Gastrocnemius medialis (tissue), 4 donors: ENCODE measurements around the gene RPS6KB1. TPM values are rescaled to one million over a fixed set of nuclear protein-coding genes. Genes with fewer than 3 reads are reported as not detected.
"Not testable (repeated sequence)": the region's sequence is repeated elsewhere in the genome, so short reads cannot be mapped to it uniquely, and the experiment has no call there.

Experiments used
- ATAC-seq, 2 donors: fragments of 150-250 bp; one replicate each; pipeline ENCODE4 v1.9.1; 2016
- DNase-seq, 2 donors: peaks; one replicate each; pipeline ENCODE4 v3.0.0-alpha.2; 2019
- H3K27ac ChIP-seq, 4 donors: fragments of 200-600 bp; sonication (generic); 1 replicate in 1 of 4; 2 replicates in 3 of 4; pipeline ENCODE4 v1.5.1; 2016 to 2018; ENCODE audit warnings: mild to moderate bottlenecking in 2 of 4, moderate library complexity in 1 of 4
- H3K27me3 ChIP-seq, 3 donors: fragments of 200-600 bp; sonication (generic) in 2 of 3; 1 replicate in 1 of 3; 2 replicates in 2 of 3; pipeline versions ENCODE4 v1.5.1 to v1.6.0; 2016 to 2019; ENCODE audit warnings: mild to moderate bottlenecking in 1 of 3, moderate library complexity in 1 of 3
- H3K36me3 ChIP-seq, 2 donors: fragments of 200-600 bp; sonication (generic) in 1 of 2; one replicate each; pipeline ENCODE4 v1.5.1; 2017 to 2018
- H3K4me1 ChIP-seq, 2 donors: fragments of 200-600 bp; sonication (generic) in 1 of 2; one replicate each; pipeline ENCODE4 v1.5.1; 2016 to 2017; ENCODE audit warnings: mild to moderate bottlenecking in 2 of 2
- H3K4me3 ChIP-seq, 4 donors: fragments of 200-600 bp; sonication (generic) in 3 of 4; 1 replicate in 1 of 4; 2 replicates in 3 of 4; pipeline ENCODE4 v1.5.1; 2016 to 2019; ENCODE audit warnings: mild to moderate bottlenecking in 2 of 4
- H3K9me3 ChIP-seq, 3 donors: fragments of 200-600 bp; sonication (generic) in 2 of 3; 1 replicate in 1 of 3; 2 replicates in 2 of 3; pipeline ENCODE4 v1.5.1; 2016 to 2019
- CTCF ChIP-seq, 5 experiments: fragments of 450-650 bp in 3 of 5; fragments of 200-600 bp in 2 of 5; sonication (generic) in 2 of 5; IDR thresholded peaks in 4 of 5; conservative IDR thresholded peaks in 1 of 5; 1 replicate in 4 of 5; 2 replicates in 1 of 5; pipeline ENCODE4 v1.5.1; 2016 to 2019; ENCODE audit warnings: antibody characterized with exemption in 5 of 5, mild to moderate bottlenecking in 3 of 5, moderate library complexity in 3 of 5
- POLR2A ChIP-seq, 2 donors: fragments of 450-650 bp; IDR thresholded peaks; one replicate each; pipeline ENCODE4 v1.6.1; 2017; ENCODE audit warnings: antibody characterized with exemption in 2 of 2, mild to moderate bottlenecking in 2 of 2, moderate library complexity in 2 of 2
- in situ Hi-C, 4 donors: fragments of 200-750 bp; cut with MboI; loops; one replicate each; pipeline versions ENCODE4 v1.15.0 to v1.8.0; 2017; ENCODE audit warnings: low sequenced_read_pairs in 4 of 4
- intact Hi-C: fragments of 100-400 bp; cut with DNase I; formaldehyde crosslinking; loops from one replicate; pipeline ENCODE4 v1.15.1; 2023; ENCODE audit warnings: low total_unique reads
- total RNA-seq, 4 donors: library from RNA; depleted of rRNA; stranded (reverse); fragments of >200 nt; gene quantifications; one replicate each; pipeline versions ENCODE4 v1.1.0 to v1.2.3, GENCODE V29; 2016

Gene RPS6KB1
- total RNA-seq, 4 donors from 2014 or later: 38.4 to 58.4 (median 41.6) TPM

GRCh38 chr17:59972778-59973177 lies 79.9 kb downstream of the RPS6KB1 start:
- Histone ChIP-seq H3K4me3 (no peak overlapping the region), H3K27me3 (no peaks in the 10 kb centered on the region), H3K27ac (no peak overlapping the region), H3K9me3 (no peaks in the 10 kb centered on the region), H3K36me3 (no peaks in the 10 kb centered on the region), H3K4me1 (no peaks in the 10 kb centered on the region)
- DNase-seq (no peak), ATAC-seq (no peak)
- TF ChIP-seq CTCF (IDR thresholded peaks at IDR 0.05 in 4 of 5, conservative IDR thresholded peaks at IDR 0.05 in 1 of 5) (no peak), POLR2A (IDR thresholded peaks at IDR 0.05) (no peak)
- in situ Hi-C loops: no loop called here
- intact Hi-C loops: no loop called here

GRCh38 chr17:59973483-59973882 lies 80.6 kb downstream of the RPS6KB1 start:
- H3K4me1 ChIP-seq, H3K36me3 ChIP-seq, H3K4me3 ChIP-seq, DNase-seq, H3K9me3 ChIP-seq, intact Hi-C loops, ATAC-seq, in situ Hi-C loops, H3K27ac ChIP-seq, H3K27me3 ChIP-seq: not testable (repeated sequence)

GRCh38 chr17:59975166-59975565 lies 82.2 kb downstream of the RPS6KB1 start:
- H3K9me3 ChIP-seq, DNase-seq, H3K27ac ChIP-seq, ATAC-seq, intact Hi-C loops, in situ Hi-C loops, H3K27me3 ChIP-seq, H3K4me3 ChIP-seq, H3K36me3 ChIP-seq, H3K4me1 ChIP-seq: not testable (repeated sequence)

- intact Hi-C loops, H3K27ac ChIP-seq, H3K4me1 ChIP-seq: not testable (repeated sequence)
Measured at GRCh38 chr17:59996608-59997007, 103.7 kb downstream of the RPS6KB1 start.

More at GRCh38 chr17:59996608-59997007, 103.7 kb downstream of the RPS6KB1 start:
- H3K9me3 ChIP-seq, H3K27me3 ChIP-seq, in situ Hi-C loops, H3K36me3 ChIP-seq, ATAC-seq, DNase-seq, H3K4me3 ChIP-seq: not testable (repeated sequence)

Other genes with a start within 250 kb of the RPS6KB1 start
- gene PTRH2, start 185.7 kb upstream of the RPS6KB1 start, total RNA-seq: 10 to 100 TPM; 17.4 to 18.7 (median 18.1) TPM
- gene VMP1, start 185.5 kb upstream of the RPS6KB1 start, total RNA-seq: 10 to 100 TPM; 39.2 to 55.0 (median 48.4) TPM
- gene TUBD1, start 178 bp upstream of the RPS6KB1 start, total RNA-seq: 1 to 10 TPM; 5.4 to 9.2 (median 9.2) TPM
- 10 to 100 TPM; 10.2 to 17.9 (median 13.8) TPM for gene RNFT1, start 71.6 kb downstream of the RPS6KB1 start, total RNA-seq
- 10 to 100 TPM in 3 of 4 donors, 1 to 10 TPM in 1; 7.0 to 17.9 (median 10.5) TPM for gene HEATR6, start 185.8 kb downstream of the RPS6KB1 start, total RNA-seq